ENCODE results near the gene CLIC5. TPM values are rescaled to one million over a fixed set of nuclear protein-coding genes. Genes with fewer than 3 reads are reported as not detected.

CLIC5 gene
- total RNA-seq, 1 experiment from 2014 or later = not detected

- DNase-seq (ENCODE audit: low read depth) = no peak
- in situ Hi-C loops (cut with HindIII; ENCODE audit: low pct_unique_long_range_greater_than_20kb, low sequenced_read_pairs) = no loop called here
Measured at GRCh38 chr6:46012834-46013233, 2.8 kb downstream of the CLIC5 start.

- in situ Hi-C loops (cut with HindIII; ENCODE audit: low pct_unique_long_range_greater_than_20kb, low sequenced_read_pairs) = no loop called here
- peak; percentile 66 for DNase-seq (ENCODE audit: low read depth)
Measured at GRCh38 chr6:46011188-46012085, 4.2 kb downstream of the CLIC5 start.

DNA sequence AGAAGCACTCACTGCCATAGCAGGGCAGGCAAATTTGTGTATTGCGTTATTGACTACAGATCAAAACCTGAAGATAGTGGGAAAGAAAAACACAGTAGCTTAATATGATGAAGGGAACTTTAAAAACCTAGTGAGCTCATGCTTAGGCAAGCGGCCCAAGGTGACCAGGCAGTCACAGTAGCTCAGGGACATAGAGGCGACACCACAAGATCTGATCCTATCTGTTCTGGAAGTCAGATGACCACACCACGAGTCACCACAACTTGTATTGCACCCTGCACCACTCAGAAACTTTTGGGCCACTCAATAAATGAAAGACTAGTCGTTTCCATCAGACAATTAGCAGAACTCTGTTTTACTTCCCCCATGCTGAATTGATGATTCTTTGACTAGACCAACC lies 4.9 kb downstream of the CLIC5 start:
- in situ Hi-C loops (cut with HindIII; ENCODE audit: low pct_unique_long_range_greater_than_20kb, low sequenced_read_pairs) = no loop called here
- DNase-seq (ENCODE audit: low read depth) = no peak

DNA sequence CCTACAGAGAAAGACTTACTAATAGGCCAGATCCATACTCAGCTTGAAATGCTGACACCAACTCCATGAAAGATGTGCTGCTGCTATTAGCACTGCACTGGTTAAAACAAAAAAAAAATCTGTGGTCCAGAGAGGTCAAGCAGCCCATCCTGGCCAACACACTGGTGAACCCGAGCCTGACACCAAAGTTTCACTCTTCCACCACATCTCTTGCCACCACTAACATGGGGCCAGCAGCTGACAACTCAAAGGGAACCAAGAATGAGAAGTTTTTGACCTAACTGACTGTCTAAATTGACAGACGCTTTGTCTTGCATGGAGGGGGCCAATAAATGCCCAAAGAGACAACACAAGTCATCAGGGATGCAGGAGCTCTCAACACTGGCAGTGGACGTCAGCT lies 5.4 kb downstream of the CLIC5 start:
- DNase-seq (ENCODE audit: low read depth) = no peak
- in situ Hi-C loops (cut with HindIII; ENCODE audit: low pct_unique_long_range_greater_than_20kb, low sequenced_read_pairs) = no loop called here

- no peak for DNase-seq (ENCODE audit: low read depth)
- in situ Hi-C loops (cut with HindIII; ENCODE audit: low pct_unique_long_range_greater_than_20kb, low sequenced_read_pairs) = no loop called here
Measured at GRCh38 chr6:46002264-46002663, 13.4 kb downstream of the CLIC5 start.

DNA sequence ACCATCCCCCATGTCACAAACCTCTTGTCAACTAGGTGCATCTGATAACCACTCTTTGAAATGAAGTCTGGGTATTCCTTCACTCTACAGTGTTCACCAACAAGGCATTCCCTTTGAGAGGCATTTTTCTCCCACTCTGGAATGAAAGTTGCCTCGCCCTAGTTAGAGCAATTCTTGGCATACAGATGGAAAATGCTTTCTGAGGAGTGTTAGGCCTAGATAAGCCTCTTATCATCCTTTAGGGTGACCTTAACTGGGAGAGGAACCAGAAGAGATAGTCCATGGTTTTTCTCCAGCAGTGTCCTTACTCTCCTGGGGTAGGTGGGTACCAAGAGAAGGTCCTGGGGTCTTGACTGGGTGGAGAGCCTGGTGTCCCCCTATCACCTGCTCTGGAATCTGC lies 14.8 kb downstream of the CLIC5 start:
- in situ Hi-C loops (cut with HindIII; ENCODE audit: low pct_unique_long_range_greater_than_20kb, low sequenced_read_pairs) = no loop called here
- no peak for DNase-seq (ENCODE audit: low read depth)

DNA sequence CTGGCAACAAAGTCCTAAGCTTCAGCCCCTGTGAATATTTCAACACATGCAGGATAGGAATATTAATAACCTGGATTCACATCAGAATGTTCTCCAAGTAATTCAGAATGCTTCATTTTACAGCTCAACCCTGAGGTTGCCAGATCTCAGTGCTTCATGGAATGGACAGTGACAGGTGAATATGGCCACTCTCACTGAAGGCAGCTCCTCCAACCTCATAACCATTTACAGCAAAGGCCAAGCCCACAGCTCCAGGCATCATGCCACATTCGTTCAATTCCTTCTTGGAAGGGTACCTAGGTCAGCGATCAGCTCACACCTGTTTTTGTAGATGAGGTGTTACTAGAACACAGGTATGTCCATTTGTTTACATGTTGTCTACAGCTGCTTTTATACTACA lies 17.1 kb downstream of the CLIC5 start:
- in situ Hi-C loops (cut with HindIII; ENCODE audit: low pct_unique_long_range_greater_than_20kb, low sequenced_read_pairs) = no loop called here
- DNase-seq (ENCODE audit: low read depth) = no peak

- in situ Hi-C loops (cut with HindIII; ENCODE audit: low pct_unique_long_range_greater_than_20kb, low sequenced_read_pairs) = no loop called here
Measured at GRCh38 chr6:45997875-45998506, 17.7 kb downstream of the CLIC5 start.

DNA sequence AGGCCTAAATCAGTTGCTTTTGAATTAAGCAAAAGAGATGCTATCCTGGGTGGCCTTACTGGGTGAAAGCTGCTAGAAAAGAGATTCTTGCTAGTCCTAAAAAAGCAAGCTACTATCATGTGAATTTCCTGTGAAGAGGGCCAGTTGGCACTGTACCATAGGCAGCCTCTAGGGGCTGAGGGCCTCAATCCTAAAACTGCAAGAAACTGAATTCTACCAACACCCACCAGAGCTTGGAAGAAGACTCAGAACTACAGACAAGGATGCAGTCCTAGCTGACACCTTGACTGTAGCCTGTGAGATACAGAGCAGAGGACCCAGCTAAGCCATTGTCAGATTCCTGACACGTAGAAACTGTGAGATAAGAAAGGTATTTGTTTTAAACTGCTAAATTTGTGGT lies 24.5 kb downstream of the CLIC5 start:
- DNase-seq (ENCODE audit: low read depth) = no peak
- in situ Hi-C loops (cut with HindIII; ENCODE audit: low pct_unique_long_range_greater_than_20kb, low sequenced_read_pairs) = no loop called here

More at GRCh38 chr6:45997875-45998506, 17.7 kb downstream of the CLIC5 start:
- DNase-seq (ENCODE audit: low read depth) = no peak

DNA sequence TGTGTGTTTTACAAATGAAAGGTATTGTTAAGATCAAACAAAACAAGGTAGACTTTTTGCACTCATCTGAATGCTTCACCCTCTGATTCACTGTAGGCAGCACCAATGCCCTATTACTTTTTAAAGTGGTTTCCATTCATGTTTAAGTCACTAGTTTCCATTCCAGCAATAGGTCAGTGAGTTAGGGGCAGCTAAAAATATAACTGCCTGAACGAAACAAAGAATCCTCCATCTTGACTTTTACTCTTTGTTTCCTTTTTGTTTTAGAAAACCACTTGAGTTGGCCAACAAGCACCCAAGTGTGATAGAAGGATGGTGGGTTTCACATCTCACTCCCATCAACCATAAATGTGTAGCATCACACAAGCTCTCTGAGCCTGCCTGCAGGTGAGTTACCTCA lies 25.5 kb downstream of the CLIC5 start:
- DNase-seq (ENCODE audit: low read depth) = no peak
- in situ Hi-C loops (cut with HindIII; ENCODE audit: low pct_unique_long_range_greater_than_20kb, low sequenced_read_pairs) = no loop called here

GRCh38 chr6:45988635-45989034 lies 27.0 kb downstream of the CLIC5 start:
- no peak for DNase-seq (ENCODE audit: low read depth)
- in situ Hi-C loops (cut with HindIII; ENCODE audit: low pct_unique_long_range_greater_than_20kb, low sequenced_read_pairs) = no loop called here

DNA sequence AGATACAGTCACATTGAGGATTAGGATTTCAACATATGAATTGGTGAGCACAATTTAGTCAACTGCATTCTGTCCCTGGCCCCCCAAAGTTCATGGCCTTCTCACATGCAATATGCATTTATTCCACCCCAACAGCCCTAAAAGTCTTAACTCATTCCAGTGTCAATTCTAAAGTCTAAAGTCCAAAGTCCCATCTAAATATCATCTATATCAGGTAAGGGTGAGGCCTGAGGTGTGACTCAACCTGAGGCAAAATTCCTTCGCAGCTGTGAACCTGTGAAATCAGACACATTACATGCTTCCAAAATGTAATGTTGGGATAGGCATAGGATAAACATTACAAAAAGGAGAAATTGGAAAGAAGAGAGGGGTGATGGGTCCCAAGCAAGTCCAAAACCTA lies 27.8 kb downstream of the CLIC5 start:
- DNase-seq (ENCODE audit: low read depth) = no peak
- in situ Hi-C loops (cut with HindIII; ENCODE audit: low pct_unique_long_range_greater_than_20kb, low sequenced_read_pairs) = no loop called here

- in situ Hi-C loops (cut with HindIII; ENCODE audit: low pct_unique_long_range_greater_than_20kb, low sequenced_read_pairs) = no loop called here
- no peak for DNase-seq (ENCODE audit: low read depth)
Measured at GRCh38 chr6:45986746-45987274, 28.9 kb downstream of the CLIC5 start.

DNA sequence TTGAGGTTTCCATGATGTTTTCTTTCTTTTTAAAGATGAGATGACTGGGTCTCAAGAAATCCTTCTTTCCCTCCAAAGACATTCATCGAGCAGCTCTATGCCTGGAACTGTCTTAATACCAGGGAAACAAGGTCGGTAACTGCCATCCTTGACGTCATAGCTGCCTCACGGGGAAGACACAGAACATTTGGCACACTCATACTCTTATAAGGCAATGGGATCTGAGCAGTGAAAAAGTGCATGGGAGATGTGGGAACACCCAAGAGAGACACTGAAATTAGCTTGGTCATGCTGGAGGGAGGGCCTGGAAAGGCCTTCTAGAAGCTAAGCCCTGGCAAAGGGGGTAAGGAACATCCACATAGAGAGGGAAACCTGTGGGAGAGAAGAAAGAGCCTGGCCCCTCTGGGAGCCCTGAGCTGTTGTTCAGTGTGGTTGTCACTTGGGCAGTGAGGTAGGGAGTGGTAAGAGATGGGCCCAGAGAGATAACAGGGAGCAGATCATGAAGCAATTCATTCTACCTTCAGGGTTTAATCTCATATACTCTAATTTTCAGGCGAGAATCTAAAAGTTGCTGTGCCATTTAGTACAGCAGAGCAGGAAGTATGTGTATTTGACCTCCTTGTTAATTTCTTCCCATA lies 30.8 kb downstream of the CLIC5 start:
- no peak for DNase-seq (ENCODE audit: low read depth)
- in situ Hi-C loops (cut with HindIII; ENCODE audit: low pct_unique_long_range_greater_than_20kb, low sequenced_read_pairs) = no loop called here

DNA sequence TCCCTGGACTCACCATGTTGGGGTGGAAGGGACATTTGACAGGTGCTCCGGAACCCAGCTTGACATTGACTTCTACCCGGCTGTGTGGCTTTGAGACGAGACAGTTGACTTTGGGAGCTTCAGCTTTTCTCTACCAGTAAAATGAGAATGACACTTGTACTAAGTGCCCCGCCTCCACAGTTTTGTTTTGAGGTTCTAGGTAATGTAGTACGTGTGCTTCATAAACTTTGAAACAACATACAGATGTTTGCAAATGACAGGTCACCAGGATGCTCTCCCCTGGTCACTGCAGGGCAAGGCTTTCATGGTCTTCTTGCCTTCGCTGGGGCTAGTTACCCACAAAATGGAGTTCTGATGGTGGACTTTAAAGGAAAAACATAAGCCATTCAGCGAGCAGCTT lies 31.3 kb downstream of the CLIC5 start:
- no peak for DNase-seq (ENCODE audit: low read depth)
- in situ Hi-C loops (cut with HindIII; ENCODE audit: low pct_unique_long_range_greater_than_20kb, low sequenced_read_pairs) = no loop called here

GRCh38 chr6:45983062-45983461 lies 32.6 kb downstream of the CLIC5 start:
- DNase-seq (ENCODE audit: low read depth) = no peak

DNA sequence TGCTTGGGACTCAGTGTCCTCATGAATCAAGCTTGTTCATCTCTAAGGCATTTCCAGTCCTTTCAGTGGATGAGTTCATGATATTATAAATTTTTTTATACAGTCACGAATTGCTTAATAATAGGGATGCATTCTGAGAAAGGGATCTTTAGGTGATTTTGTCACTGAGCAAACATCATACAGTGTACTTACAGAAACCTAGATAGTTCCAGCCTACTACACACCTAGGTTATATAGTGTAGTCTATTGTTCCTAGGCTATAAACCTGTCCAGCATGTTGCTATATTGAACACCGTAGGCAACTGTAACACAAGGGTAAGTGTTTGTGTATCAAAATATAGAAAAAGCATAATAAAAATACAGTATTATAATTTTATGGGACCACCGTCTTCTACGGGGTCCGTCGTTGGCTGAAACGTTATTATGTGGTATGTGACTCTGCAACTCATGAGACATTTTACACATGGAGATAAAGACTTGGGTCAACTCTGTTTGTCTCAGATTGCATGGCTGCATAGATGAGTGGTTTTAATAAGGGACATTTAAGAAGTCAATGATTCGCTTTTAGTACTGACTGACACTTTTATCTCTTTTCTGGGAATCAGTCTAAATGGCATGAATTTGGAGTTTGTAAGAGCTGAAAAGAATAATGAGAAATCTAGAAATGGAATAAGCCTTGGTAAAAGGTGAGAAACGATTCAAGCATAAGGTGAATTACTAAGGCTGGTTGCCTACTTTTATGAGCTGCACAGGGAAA lies 33.2 kb downstream of the CLIC5 start:
- in situ Hi-C loops (cut with HindIII; ENCODE audit: low pct_unique_long_range_greater_than_20kb, low sequenced_read_pairs) = no loop called here

More at GRCh38 chr6:45983062-45983461, 32.6 kb downstream of the CLIC5 start:
- in situ Hi-C loops (cut with HindIII; ENCODE audit: low pct_unique_long_range_greater_than_20kb, low sequenced_read_pairs) = no loop called here

DNA sequence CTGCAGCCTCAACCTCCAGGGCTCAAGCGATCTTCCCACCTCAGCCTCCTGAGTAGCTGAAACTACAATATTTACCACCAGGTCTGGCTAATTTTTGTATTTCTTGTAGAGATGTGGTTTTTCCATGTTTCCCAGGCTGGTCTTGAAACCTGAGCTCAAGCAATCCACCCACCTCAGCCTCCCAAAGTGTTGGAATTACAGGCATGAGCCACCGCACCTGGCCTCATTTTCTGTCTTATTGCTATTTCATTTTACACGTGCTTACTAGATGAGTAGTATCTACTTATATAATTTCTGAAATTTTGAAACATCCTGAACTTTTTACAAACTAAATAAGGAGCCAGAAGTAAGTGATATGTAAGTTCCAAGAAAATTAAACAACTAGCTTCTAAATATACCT lies 34.6 kb downstream of the CLIC5 start:
- no peak for DNase-seq (ENCODE audit: low read depth)
- in situ Hi-C loops (cut with HindIII; ENCODE audit: low pct_unique_long_range_greater_than_20kb, low sequenced_read_pairs) = no loop called here

More for the DNA sequence above, 33.2 kb downstream of the CLIC5 start:
- DNase-seq (ENCODE audit: low read depth) = no peak
